H1 (cell line): ENCODE data around the gene METTL21C. TPM values are rescaled to one million over a fixed set of nuclear protein-coding genes. Genes with fewer than 3 reads are reported as not detected.

ENCODE experiments used
- CTCF ChIA-PET: fragments of 300-600 bp; sonication (Branson Sonifier 250); formaldehyde crosslinking; loops from one replicate; lab custom pipeline; 2021; ENCODE audit not compliant: partially characterized antibody; lab: Charles Lee
- POLR2A ChIA-PET: fragments of 300-600 bp; sonication (Branson Sonifier 250); formaldehyde crosslinking; loops from one replicate; lab custom pipeline; 2021; ENCODE audit warnings: inconsistent platforms; ENCODE audit not compliant: partially characterized antibody; lab: Charles Lee
- DNase-seq, 2 experiments: peaks; one replicate each; pipeline versions ENCODE4 v3.0.0 to v3.0.0-alpha.2; 2010 to 2022; ENCODE audit warnings: low spot score in 2 of 2, low read depth in 1 of 2, mixed read lengths in 1 of 2
- FAIRE-seq: peaks from 2 replicates; lab custom pipeline; 2011; peaks lifted over from hg19 to GRCh38; lab: Jason Lieb, UNC
- H2AFZ ChIP-seq: 2 replicates; pipeline ENCODE4 v1.8.1; 2012; ENCODE audit warnings: low read length, inconsistent platforms
- H2AK5ac ChIP-seq: 2 replicates; pipeline ENCODE4 v1.6.1; 2013; ENCODE audit warnings: low read depth, low read length
- H2BK120ac ChIP-seq: replicated peaks from 2 replicates; pipeline ENCODE3; 2013; ENCODE audit warnings: low read depth, low read length, inconsistent platforms
- H2BK12ac ChIP-seq: 2 replicates; pipeline ENCODE4 v1.6.1; 2013; ENCODE audit warnings: low read depth, low read length
- H2BK15ac ChIP-seq: 2 replicates; pipeline ENCODE4 v1.6.1; 2013; ENCODE audit warnings: low read length
- H2BK20ac ChIP-seq: 2 replicates; pipeline ENCODE4 v1.6.1; 2013; ENCODE audit warnings: low read length
- H2BK5ac ChIP-seq: 2 replicates; pipeline ENCODE4 v1.6.1; 2013; ENCODE audit warnings: low read depth, low read length
- H3K14ac ChIP-seq: 2 replicates; pipeline ENCODE4 v1.6.1; 2013; ENCODE audit warnings: inconsistent platforms; ENCODE audit not compliant: insufficient read length
- H3K18ac ChIP-seq: 2 replicates; pipeline ENCODE4 v1.6.1; 2013; ENCODE audit warnings: low read length; ENCODE audit errors: extremely low read depth
- H3K23ac ChIP-seq: 2 replicates; pipeline ENCODE4 v1.6.1; 2013; ENCODE audit warnings: inconsistent platforms; ENCODE audit not compliant: insufficient read length
- H3K23me2 ChIP-seq: 2 replicates; pipeline ENCODE4 v1.6.1; 2013; ENCODE audit warnings: low read depth, low read length
- H3K27ac ChIP-seq: 2 replicates; pipeline ENCODE4 v1.6.1; 2011; ENCODE audit warnings: low read depth, low read length, inconsistent platforms
- H3K27me3 ChIP-seq, 4 experiments: replicated peaks in 1 of 4; 1 replicate in 1 of 4; 2 replicates in 3 of 4; pipeline versions ENCODE4 v1.6.1 to v1.8.1; 2011 to 2013; ENCODE audit warnings: low read length in 3 of 4, mild to moderate bottlenecking in 3 of 4, inconsistent platforms in 2 of 4, mixed read lengths in 2 of 4, moderate library complexity in 1 of 4; ENCODE audit not compliant: control insufficient read depth in 3 of 4, insufficient read depth in 3 of 4; ENCODE audit errors: extremely low read depth in 1 of 4
- H3K36me3 ChIP-seq, 4 experiments: 2 replicates each; pipeline versions ENCODE4 v1.6.1 to v1.8.1; 2011 to 2013; ENCODE audit warnings: mild to moderate bottlenecking in 4 of 4, low read length in 3 of 4, moderate library complexity in 2 of 4, control low read depth in 1 of 4, inconsistent platforms in 1 of 4; ENCODE audit not compliant: insufficient read depth in 4 of 4, control insufficient read depth in 2 of 4
- H3K4ac ChIP-seq: replicated peaks from 2 replicates; pipeline ENCODE3; 2013; ENCODE audit warnings: low read length, low read depth, mixed read lengths, inconsistent platforms; ENCODE audit not compliant: insufficient read length
- H3K4me1 ChIP-seq, 4 experiments: replicated peaks in 1 of 4; 1 replicate in 1 of 4; 2 replicates in 3 of 4; pipeline versions ENCODE4 v1.6.1 to v1.8.1; 2011 to 2013; ENCODE audit warnings: low read length in 3 of 4, inconsistent platforms in 2 of 4, mixed read lengths in 1 of 4; ENCODE audit not compliant: insufficient read depth in 4 of 4, control insufficient read depth in 3 of 4
- H3K4me2 ChIP-seq, 2 experiments: 2 replicates each; pipeline versions ENCODE4 v1.6.1 to v1.8.1; 2011 to 2013; ENCODE audit warnings: low read depth in 2 of 2, low read length in 2 of 2, control low read depth in 1 of 2, inconsistent platforms in 1 of 2, mild to moderate bottlenecking in 1 of 2; ENCODE audit not compliant: insufficient read depth in 1 of 2
- H3K4me3 ChIP-seq, 4 experiments: fragments of 200-600, 300-600 bp in 1 of 4; sonication (generic), shearing (Covaris generic), sonication (Bioruptor Twin) in 1 of 4; 2 replicates each; pipeline versions ENCODE4 v1.5.1 to v1.8.1; 2011 to 2016; ENCODE audit warnings: low read length in 4 of 4, low read depth in 3 of 4, control low read depth in 2 of 4, inconsistent platforms in 2 of 4, mild to moderate bottlenecking in 2 of 4, mixed read lengths in 1 of 4, moderate library complexity in 1 of 4; ENCODE audit not compliant: insufficient read depth in 2 of 4; ENCODE audit errors: extremely low read depth in 1 of 4
- H3K56ac ChIP-seq: replicated peaks from 2 replicates; pipeline ENCODE3; 2013; ENCODE audit warnings: low read depth, mild to moderate bottlenecking, mixed read lengths, low read length, inconsistent platforms; ENCODE audit not compliant: insufficient read length
- H3K79me1 ChIP-seq: 2 replicates; pipeline ENCODE4 v1.6.1; 2013; ENCODE audit warnings: low read depth, low read length, control low read depth
- H3K79me2 ChIP-seq, 2 experiments: 2 replicates each; pipeline versions ENCODE4 v1.6.1 to v1.8.1; 2012 to 2013; ENCODE audit warnings: low read length in 2 of 2, mild to moderate bottlenecking in 2 of 2, inconsistent platforms in 1 of 2; ENCODE audit not compliant: insufficient read depth in 2 of 2, control insufficient read depth in 1 of 2
- H3K9ac ChIP-seq, 4 experiments: replicated peaks in 1 of 4; 1 replicate in 1 of 4; 2 replicates in 3 of 4; pipeline versions ENCODE4 v1.6.1 to v1.8.1; 2011 to 2013; ENCODE audit warnings: low read depth in 3 of 4, low read length in 3 of 4, control low read depth in 2 of 4, mild to moderate bottlenecking in 2 of 4, moderate library complexity in 2 of 4, inconsistent platforms in 1 of 4; ENCODE audit errors: extremely low read depth in 1 of 4
- H3K9me3 ChIP-seq, 2 experiments: 2 replicates each; pipeline versions ENCODE4 v1.6.1 to v1.8.1; 2012 to 2013; ENCODE audit warnings: mild to moderate bottlenecking in 2 of 2, moderate library complexity in 2 of 2, control low read depth in 1 of 2, inconsistent platforms in 1 of 2, low read depth in 1 of 2, low read length in 1 of 2, mixed read lengths in 1 of 2; ENCODE audit not compliant: insufficient read depth in 2 of 2
- H4K20me1 ChIP-seq, 2 experiments: replicated peaks in 1 of 2; 2 replicates each; pipeline versions ENCODE3 to v1.8.1; 2011 to 2013; ENCODE audit warnings: inconsistent platforms in 2 of 2, low read length in 2 of 2, mild to moderate bottlenecking in 1 of 2; ENCODE audit not compliant: insufficient read depth in 2 of 2, control insufficient read depth in 1 of 2
- H4K5ac ChIP-seq: 2 replicates; pipeline ENCODE4 v1.6.1; 2013; ENCODE audit warnings: low read length, low read depth, mixed read lengths, inconsistent platforms; ENCODE audit not compliant: insufficient read length
- H4K8ac ChIP-seq: 2 replicates; pipeline ENCODE4 v1.8.0; 2013; ENCODE audit warnings: mild to moderate bottlenecking, moderate library complexity, low read length, inconsistent platforms; ENCODE audit not compliant: insufficient read depth; ENCODE audit errors: extremely low read depth
- H4K91ac ChIP-seq: replicated peaks from 2 replicates; pipeline ENCODE3; 2013; ENCODE audit warnings: low read length, mixed read lengths, inconsistent platforms; ENCODE audit not compliant: insufficient read length
- HDAC2 ChIP-seq, 2 experiments: fragments of 300-600 bp in 1 of 2; sonication (generic) in 1 of 2; IDR thresholded peaks; 2 replicates each; pipeline ENCODE4 v1.6.1; 2011 to 2012; ENCODE audit warnings: low read depth in 2 of 2, low read length in 2 of 2, mild to moderate bottlenecking in 2 of 2, moderate library complexity in 2 of 2, borderline replicate concordance in 1 of 2, inconsistent platforms in 1 of 2
- HDAC6 ChIP-seq: IDR thresholded peaks from one replicate; pipeline ENCODE4 v1.7.1; 2012; ENCODE audit warnings: low read depth, mild to moderate bottlenecking, inconsistent platforms, low read length, moderate library complexity
- WGBS, 2 experiments: shearing (Covaris generic) in 1 of 2; methylation state at CpG; one replicate each; pipeline versions ENCODE4 v1.1.6 to v1.1.7; 2013 to 2015; ENCODE audit warnings: low lambda C conversion rate in 2 of 2, mixed read lengths in 2 of 2, inconsistent platforms in 1 of 2, low coverage in 1 of 2, missing lambda C conversion rate in 1 of 2; ENCODE audit not compliant: insufficient replicate concordance in 2 of 2, insufficient coverage in 1 of 2, insufficient read length in 1 of 2; ENCODE audit errors: extremely low coverage in 1 of 2, missing lambda C conversion rate in 1 of 2; 5-methylcytosine and 5-hydroxymethylcytosine counted together
- polyA plus RNA-seq, 7 experiments: library from polyadenylated mRNA; depleted of rRNA in 3 of 7; stranded (reverse) in 5 of 7; unstranded in 2 of 7; fragments of >200 nt in 5 of 7; fragments of 200-250 nt in 2 of 7; gene quantifications; 1 replicate in 5 of 7; 2 replicates in 1 of 7; 4 replicates in 1 of 7; pipeline versions ENCODE4 v1.2.1 to v1.2.3, GENCODE V29; 2011 to 2013; ENCODE audit warnings: missing spikeins in 2 of 7, mixed read lengths in 2 of 7
- total RNA-seq: library from RNA; stranded (reverse); fragmentation: NEBNext Ultra II Directional; extraction: Animal tissue kit (Norgen Biotek cat#: 25700); gene quantifications from 2 replicates; pipeline ENCODE4 v1.2.1, GENCODE V29; 2021

Gene METTL21C
- total and polyA plus RNA-seq, 2 of the 8 experiments (the other 6 are each of a cell fraction or from before 2014, with no cell fraction given): not detected

- no peak overlapping the region for H3K4me2 ChIP-seq
- no peaks in the 10 kb centered on the region; a peak in 1 of 4 replicates for H3K9me3 ChIP-seq
- 91% methylated on average over 1 of the region's 1 CpG; no CpG with 5 or more reads in 1 of the 2 experiments for WGBS, 2 experiments
- H3K56ac ChIP-seq: no peak overlapping the region
- H2BK15ac ChIP-seq: no peak overlapping the region
- H3K9ac ChIP-seq: no peak overlapping the region
- H2AK5ac ChIP-seq: no peak overlapping the region
- H3K79me1 ChIP-seq: no peaks in the 10 kb centered on the region
- H3K27ac ChIP-seq: no peak overlapping the region
- DNase-seq: no peak
- no peaks in the 10 kb centered on the region for H3K79me2 ChIP-seq
- no peak overlapping the region for H3K18ac ChIP-seq
- H3K27me3 ChIP-seq: no peaks in the 10 kb centered on the region
- no peaks in the 10 kb centered on the region for H3K23me2 ChIP-seq
- H2BK12ac ChIP-seq: no peak overlapping the region
- H2BK5ac ChIP-seq: no peak overlapping the region
- no peak overlapping the region for H4K8ac ChIP-seq
- H2BK20ac ChIP-seq: no peak overlapping the region
- no peak overlapping the region for H3K4me3 ChIP-seq
- H4K91ac ChIP-seq: no peak overlapping the region
- no peaks in the 10 kb centered on the region for H3K36me3 ChIP-seq
- no peak overlapping the region for H2BK120ac ChIP-seq
- no peak overlapping the region for H4K5ac ChIP-seq
- ChIA-PET POLR2A (no interaction called here), CTCF (no interaction called here)
- H3K14ac ChIP-seq: no peak overlapping the region
- no peak overlapping the region for H3K23ac ChIP-seq
- no peak for FAIRE-seq
- H3K4ac ChIP-seq: no peak overlapping the region
- H4K20me1 ChIP-seq: no peaks in the 10 kb centered on the region
- H3K4me1 ChIP-seq: no peaks in the 10 kb centered on the region
- no peak overlapping the region for H2AFZ ChIP-seq
- TF ChIP-seq HDAC6: no peak
- TF ChIP-seq HDAC2 (IDR thresholded peaks at IDR 0.05; ENCODE audit: borderline replicate concordance in 1 of 2, low read depth in 2 of 2, low read length in 2 of 2): no peak
These were observed 47.3 kb upstream of the METTL21C start for GRCh38 chr13:102742101-102742500.
